Stimulated activated CD8-positive, alpha-beta memory T cell treated with anti-CD3 and anti-CD28 coated beads, Interleukin-7, amount 100 ng/mL, for 24 hours (primary cell): Measurements from ENCODE around the gene PTHLH.

ENCODE experiments used
- DNase-seq: peaks from one replicate; pipeline ENCODE4 v3.0.0-alpha.2; 2020; ENCODE audit warnings: low read depth

PTHLH gene

DNA sequence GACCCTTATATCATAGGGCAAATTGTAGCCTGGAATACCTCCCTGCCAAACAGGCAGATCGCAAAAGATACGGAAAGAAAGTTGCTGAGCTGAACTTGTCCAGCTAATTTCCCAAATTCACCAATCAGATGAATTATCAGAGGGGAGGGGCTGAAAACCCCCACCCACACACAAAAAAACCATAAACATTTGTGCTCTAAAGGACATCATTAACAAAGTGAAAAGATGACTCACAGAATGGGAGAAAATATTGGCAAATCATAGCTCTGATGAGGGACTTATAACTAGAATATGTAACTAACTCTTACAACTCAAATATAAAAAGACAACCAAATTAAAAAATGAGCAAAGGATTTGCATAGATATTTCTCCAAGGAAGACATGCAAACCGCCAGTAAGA lies 36.3 kb downstream of the PTHLH start:
- DNase-seq: no peak

DNA sequence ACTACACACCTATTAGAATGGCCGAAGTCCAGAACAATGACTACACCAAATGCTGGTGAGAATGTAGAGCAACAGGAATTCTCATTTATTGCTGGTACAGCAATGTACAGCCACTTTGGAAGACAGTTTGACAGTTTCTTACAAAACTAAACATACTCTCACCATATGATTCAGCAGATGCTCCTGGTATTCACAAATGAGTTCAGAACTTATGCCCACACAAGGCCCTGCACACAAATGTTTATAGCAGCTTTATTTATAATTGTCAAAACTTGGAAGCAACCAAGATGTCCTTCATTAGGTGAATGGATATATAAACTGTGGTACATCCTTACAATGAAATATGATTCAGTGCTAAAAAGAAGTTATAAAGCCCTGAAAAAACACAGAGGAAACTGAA lies 38.3 kb downstream of the PTHLH start:
- no peak for DNase-seq

DNA sequence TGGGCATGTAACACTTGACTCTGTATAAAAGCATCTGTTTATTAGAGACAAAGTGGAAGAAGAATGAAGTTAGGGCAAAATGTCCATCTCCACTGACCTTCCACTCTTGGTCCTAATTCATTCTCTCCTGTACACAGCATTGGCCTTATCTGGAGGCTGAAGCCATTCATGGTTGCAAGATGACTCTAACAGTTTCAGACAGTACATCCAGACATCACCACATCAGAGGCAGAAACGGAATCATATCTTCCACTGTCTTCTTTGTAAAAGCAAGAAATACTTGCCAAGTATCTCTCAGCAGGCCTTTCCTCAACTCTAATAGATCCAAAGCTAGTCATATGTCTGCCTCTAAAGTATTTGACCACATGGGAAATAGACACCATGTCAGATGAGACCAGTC lies 41.1 kb downstream of the PTHLH start:
- DNase-seq: no peak

DNA sequence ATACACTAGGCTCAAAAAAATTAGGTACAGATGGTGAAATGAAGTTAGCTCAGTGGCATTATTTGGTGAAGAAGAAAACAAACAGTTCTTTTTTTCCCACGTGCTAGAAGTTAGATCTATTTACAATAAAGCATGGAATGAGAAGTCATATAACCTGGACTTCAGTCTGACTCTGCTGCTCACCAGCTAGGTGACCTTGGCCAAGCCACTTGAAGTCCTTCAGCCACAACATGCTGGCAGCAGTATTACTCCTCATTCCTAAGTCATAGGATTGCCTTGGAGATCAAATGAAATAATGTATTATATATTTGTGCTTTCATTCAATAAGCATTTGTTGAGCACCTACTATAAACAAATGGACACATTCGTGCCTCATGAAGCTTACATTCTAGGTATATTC lies 45.2 kb downstream of the PTHLH start:
- no peak for DNase-seq

DNA sequence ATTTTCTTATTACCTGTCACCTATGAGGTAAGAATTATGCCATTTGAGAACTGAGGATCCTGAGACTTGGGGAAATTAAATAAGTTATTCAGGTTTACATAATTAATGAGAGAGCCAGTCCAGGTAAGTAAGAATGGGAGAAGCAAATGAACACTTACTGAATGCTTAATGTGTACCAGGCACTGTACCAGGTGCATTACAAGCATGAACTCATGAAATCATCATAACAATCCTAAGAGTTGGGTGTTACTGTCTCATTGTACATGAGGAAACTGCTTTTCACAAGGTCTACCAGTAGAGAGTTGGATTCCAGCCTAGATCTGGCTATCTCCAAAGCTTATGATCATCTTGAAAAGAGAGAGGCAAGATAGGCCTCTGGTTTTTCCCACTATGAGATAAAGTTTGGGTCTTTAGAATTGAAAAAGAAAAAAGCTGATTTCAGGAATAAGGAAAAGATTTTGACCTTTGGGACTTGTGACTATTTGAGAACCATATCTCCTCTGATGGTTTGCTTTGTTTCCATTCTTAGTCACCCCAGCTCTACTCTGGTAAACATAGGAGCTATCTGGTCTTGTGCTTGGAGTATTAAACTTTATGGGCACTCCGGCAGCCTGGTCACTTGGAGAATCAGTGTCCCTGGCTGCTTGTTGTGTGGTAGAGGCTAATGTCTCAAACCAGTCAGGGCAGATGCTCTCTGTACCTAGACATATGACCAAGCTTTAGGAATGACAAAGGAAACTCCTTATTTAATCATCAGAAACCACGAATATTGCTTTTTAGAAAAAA lies 48.0 kb downstream of the PTHLH start:
- no peak for DNase-seq

DNA sequence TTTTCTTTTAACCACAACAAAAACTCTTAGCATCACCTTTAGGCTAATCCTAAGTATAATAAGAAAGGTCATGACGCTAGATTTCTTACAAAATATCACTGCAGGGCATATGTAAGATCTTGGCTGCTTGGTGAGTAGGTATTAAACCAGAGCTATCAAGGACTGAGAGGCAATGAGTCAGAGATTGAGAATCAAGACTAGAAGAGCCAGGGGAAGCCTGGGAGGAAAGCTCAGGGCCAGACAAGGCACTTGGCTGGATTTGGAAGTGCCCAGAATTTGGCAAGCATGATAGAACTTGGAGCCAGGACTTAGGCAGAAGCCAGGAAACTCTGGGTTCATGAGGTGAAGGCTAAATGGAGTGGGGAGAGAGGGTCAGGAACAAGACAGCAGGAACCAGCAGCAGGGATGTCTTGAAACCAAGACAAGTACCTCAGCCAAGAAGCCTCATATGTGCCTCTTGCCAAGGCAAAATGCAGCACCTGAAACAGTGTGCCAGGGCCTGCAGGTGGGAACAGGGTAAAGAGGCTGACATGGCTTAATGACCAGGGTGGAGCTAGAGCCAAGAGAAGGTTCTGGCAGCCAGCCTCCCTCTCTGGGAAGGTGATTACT lies 49.9 kb downstream of the PTHLH start:
- no peak for DNase-seq

DNA sequence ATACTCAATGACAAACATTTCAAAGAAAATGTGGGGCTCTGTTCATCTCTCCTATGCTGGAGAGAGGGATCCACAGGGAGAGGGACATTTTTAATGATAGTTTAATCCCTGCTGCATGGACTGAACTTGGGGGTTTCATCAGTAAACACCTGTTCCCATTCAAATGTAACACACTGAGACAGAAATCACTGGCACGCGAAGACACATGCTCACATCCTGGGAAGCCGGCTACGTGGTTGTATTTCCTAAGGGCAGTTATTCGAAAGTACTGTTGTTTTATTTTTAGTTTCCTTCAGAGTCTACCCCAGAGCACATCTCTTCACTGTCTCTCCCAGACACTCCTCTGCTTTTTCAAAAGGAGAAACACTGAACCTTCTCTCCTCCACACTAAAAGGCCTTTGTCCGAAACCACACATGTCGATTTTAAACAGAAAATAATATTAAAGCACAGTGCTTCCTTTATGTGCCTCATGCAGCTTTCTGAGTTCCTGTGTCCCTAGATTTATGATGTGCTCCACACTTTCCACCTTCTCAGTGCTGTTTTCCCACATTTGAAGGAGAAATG lies 52.8 kb downstream of the PTHLH start:
- DNase-seq: no peak

DNA sequence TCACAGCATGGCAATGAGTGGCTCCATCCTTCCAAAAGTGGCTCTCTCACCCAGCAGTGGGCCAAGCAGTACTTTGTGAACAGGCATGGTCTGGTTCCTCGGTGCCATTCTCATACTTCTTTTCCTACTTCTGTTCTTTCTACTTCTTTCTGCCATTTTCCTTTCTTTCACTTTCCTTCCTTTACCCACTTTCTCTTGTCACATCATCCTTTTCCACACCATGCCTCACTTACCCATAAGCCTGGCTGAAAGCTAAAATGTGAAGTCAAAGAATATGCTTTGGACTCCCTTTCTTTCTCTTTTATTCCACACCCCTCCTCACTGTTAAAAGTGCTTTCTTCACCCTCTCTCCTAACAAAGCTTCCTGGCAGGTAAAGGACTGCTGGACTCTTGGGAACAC lies 57.0 kb downstream of the PTHLH start:
- DNase-seq: no peak

DNA sequence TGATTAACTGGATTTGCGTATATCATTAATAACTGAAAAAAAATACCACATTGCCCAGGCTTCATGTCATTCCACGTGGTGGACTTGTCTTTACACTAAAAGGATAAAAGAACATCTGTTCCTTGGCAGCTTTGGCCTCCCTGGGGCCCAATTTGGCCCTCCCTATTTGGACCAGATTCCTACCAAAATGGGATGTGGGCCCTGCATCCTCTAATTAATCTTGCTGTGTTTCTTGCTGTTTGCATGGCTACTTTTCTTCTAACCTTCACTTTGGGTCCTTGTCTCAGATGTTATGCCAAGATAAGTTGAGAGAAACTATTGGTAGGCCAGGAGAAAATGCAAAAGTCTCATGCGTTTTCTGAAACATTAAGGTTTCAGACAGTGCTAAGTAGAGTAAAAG lies 57.5 kb downstream of the PTHLH start:
- DNase-seq: no peak

DNA sequence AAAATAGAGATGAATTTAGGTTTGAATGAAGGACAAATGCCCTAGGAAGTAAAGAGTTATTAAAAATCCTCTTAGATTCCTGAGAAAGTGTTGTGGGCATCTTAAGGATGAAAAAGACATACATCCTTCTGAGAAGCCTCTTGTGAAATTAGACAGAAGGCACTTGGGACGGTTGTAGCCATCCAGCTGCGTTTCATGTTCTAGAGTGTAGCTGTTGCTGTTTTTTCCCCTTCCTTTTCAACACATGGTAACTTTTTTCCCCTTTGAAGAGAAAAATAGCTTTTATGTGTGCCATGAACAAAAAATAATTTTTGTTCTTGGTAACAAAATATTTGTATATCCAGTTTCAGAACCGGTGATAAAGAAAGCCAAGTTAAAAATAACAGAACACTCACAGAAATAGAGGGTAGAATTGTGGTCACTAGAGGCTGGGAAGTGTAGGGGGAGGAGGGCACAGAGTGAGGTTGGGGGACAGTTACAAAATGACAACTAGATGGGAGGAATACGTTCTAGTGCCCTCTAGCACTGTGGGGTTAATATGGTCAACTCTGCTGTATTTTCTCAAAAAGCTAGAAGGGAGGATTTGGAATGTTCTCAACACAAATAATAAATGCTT lies 58.4 kb downstream of the PTHLH start:
- no peak for DNase-seq

DNA sequence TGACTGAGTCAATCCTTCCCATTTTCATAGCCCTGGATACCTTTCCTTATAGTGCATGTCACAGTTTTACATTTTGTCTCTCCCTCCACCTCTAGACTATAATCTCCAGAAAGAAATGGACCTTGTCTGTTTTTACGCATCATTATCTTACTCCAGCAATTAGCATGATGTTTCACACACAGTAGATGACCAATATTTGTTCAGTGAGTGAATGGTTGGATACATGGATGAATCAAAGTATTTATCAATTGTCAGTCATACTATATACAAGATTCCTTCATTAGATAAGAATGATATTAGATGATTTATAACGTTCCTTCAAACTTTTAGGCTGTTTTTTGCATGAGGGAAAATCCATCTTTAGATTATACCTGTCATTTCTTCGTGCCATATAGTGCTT lies 61.1 kb downstream of the PTHLH start:
- no peak for DNase-seq
